HepG2 (cell line): ENCODE measurements around the gene PLXNB2. TPM values are rescaled to one million over a fixed set of nuclear protein-coding genes. Genes with fewer than 3 reads are reported as not detected.

Experiments used
- ETV5 ChIP-seq: IDR thresholded peaks from 2 replicates; pipeline ENCODE4 v1.6.1; 2018; ENCODE audit warnings: missing biosample characterization, missing genetic modification reagents, inconsistent platforms, borderline replicate concordance
- FOXA1 ChIP-seq, 2 experiments: fragments of 450-650 bp in 1 of 2; sonication (generic) in 1 of 2; formaldehyde crosslinking in 1 of 2; IDR thresholded peaks; 2 replicates each; pipeline versions ENCODE4 v1.4.0 to v1.6.1; 2016 to 2020; ENCODE audit warnings: missing genetic modification reagents in 1 of 2
- IRF2 ChIP-seq: IDR thresholded peaks from 2 replicates; pipeline ENCODE4 v1.6.1; 2018; ENCODE audit warnings: missing genetic modification reagents, missing compliant biosample characterization
- ISX ChIP-seq: sonication (generic); formaldehyde crosslinking; conservative IDR thresholded peaks from 2 replicates; pipeline ENCODE4 v1.5.0; 2020; ENCODE audit warnings: missing genetic modification reagents
- MED8 ChIP-seq: sonication (generic); formaldehyde crosslinking; IDR thresholded peaks from 2 replicates; pipeline ENCODE4 v1.8.1; 2023; ENCODE audit warnings: mild to moderate bottlenecking, missing genetic modification reagents; ENCODE audit not compliant: insufficient replicate concordance
- RXRB ChIP-seq: IDR thresholded peaks from 2 replicates; pipeline ENCODE4 v1.6.1; 2016; ENCODE audit warnings: borderline replicate concordance, missing genetic modification reagents, missing compliant biosample characterization
- SALL1 ChIP-seq: sonication (generic); formaldehyde crosslinking; IDR thresholded peaks from 2 replicates; pipeline ENCODE4 v1.8.0; 2022; ENCODE audit warnings: mild to moderate bottlenecking, missing genetic modification reagents
- SP4 ChIP-seq: sonication (generic); formaldehyde crosslinking; IDR thresholded peaks from 2 replicates; pipeline ENCODE4 v1.8.1; 2023; ENCODE audit warnings: mild to moderate bottlenecking, missing genetic modification reagents
- ZBTB40 ChIP-seq, 2 experiments: fragments of 450-650 bp in 1 of 2; sonication (generic) in 1 of 2; formaldehyde crosslinking in 1 of 2; IDR thresholded peaks; 2 replicates each; pipeline versions ENCODE4 v1.6.1 to v1.8.0; 2016 to 2022; ENCODE audit warnings: antibody characterized with exemption in 1 of 2, mild to moderate bottlenecking in 1 of 2, missing genetic modification reagents in 1 of 2
- ZNF556 ChIP-seq: sonication (generic); formaldehyde crosslinking; IDR thresholded peaks from 2 replicates; pipeline ENCODE4 v1.4.0; 2020; ENCODE audit warnings: mild to moderate bottlenecking, missing genetic modification reagents, borderline replicate concordance
- polyA plus RNA-seq, 8 experiments: library from polyadenylated mRNA; depleted of rRNA in 3 of 8; stranded (reverse) in 7 of 8; unstranded in 1 of 8; fragments of >200 nt; fragmentation: Illumina TruSeq in 4 of 8; extraction: Trizol in 4 of 8; gene quantifications; 2 replicates each; pipeline versions ENCODE4 v1.2.1 to v1.2.3, GENCODE V29; 2011 to 2016; ENCODE audit warnings: low read depth in 4 of 8, missing spikeins in 1 of 8, mixed read lengths in 1 of 8; ENCODE audit not compliant: insufficient read depth in 1 of 8
- total RNA-seq, 5 experiments: library from RNA; depleted of rRNA; stranded (reverse); fragments of >200 nt; fragmentation: Illumina TruSeq; extraction: Trizol; gene quantifications; 2 replicates each; pipeline ENCODE4 v1.2.3, GENCODE V29; 2016; ENCODE audit warnings: low read depth in 1 of 5
- TF ChIP-seq, protein P1 (sequence below): sonication (generic); formaldehyde crosslinking; IDR thresholded peaks from 2 replicates; pipeline ENCODE4 v1.8.0; 2022; ENCODE audit warnings: missing genetic modification reagents, mild to moderate bottlenecking, borderline replicate concordance
- TF ChIP-seq, protein P2 (sequence below): IDR thresholded peaks from 2 replicates; pipeline ENCODE4 v1.6.1; 2016; ENCODE audit warnings: missing compliant biosample characterization, missing genetic modification reagents, borderline replicate concordance

Gene PLXNB2
- total and polyA plus RNA-seq, 2 of the 13 experiments (the other 11 are each of a cell fraction or from before 2014, with no cell fraction given): 32.6 to 68.9 TPM

- TF ChIP-seq ZNF556 (CRISPR knock-in tag) (0 out of 2 replicates have a peak, but pooled peaks have one; percentile 31), FOXA1 (IDR thresholded peaks at IDR 0.05) (no peak), FOXA1 (CRISPR knock-in tag; IDR thresholded peaks at IDR 0.05) (peak; percentile 53), ZBTB40 (IDR thresholded peaks at IDR 0.05) (no peak), ZBTB40 (CRISPR knock-in tag; IDR thresholded peaks at IDR 0.05) (0 out of 2 replicates have a peak, but pooled peaks have one; percentile 34), MED8 (CRISPR knock-in tag) (peak; percentile 18), SALL1 (CRISPR knock-in tag) (peak; percentile 40; the same call in 1 of the 2 replicates), IRF2 (CRISPR knock-in tag) (peak; percentile 50; the same call in 1 of the 2 replicates), ETV5 (peak; percentile 92), SP4 (CRISPR knock-in tag) (peak; percentile 20; the same call in 1 of the 2 replicates), RXRB (peak; percentile 42; the same call in 1 of the 2 replicates), ISX (CRISPR knock-in tag) (no peak)
- TF ChIP-seq, protein P1, sequence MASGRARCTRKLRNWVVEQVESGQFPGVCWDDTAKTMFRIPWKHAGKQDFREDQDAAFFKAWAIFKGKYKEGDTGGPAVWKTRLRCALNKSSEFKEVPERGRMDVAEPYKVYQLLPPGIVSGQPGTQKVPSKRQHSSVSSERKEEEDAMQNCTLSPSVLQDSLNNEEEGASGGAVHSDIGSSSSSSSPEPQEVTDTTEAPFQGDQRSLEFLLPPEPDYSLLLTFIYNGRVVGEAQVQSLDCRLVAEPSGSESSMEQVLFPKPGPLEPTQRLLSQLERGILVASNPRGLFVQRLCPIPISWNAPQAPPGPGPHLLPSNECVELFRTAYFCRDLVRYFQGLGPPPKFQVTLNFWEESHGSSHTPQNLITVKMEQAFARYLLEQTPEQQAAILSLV (CRISPR knock-in tag): peak; percentile 66; the same call in 1 of the 2 replicates
- TF ChIP-seq, protein P2, sequence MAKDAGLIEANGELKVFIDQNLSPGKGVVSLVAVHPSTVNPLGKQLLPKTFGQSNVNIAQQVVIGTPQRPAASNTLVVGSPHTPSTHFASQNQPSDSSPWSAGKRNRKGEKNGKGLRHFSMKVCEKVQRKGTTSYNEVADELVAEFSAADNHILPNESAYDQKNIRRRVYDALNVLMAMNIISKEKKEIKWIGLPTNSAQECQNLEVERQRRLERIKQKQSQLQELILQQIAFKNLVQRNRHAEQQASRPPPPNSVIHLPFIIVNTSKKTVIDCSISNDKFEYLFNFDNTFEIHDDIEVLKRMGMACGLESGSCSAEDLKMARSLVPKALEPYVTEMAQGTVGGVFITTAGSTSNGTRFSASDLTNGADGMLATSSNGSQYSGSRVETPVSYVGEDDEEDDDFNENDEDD (CRISPR knock-in tag): 0 out of 2 replicates have a peak, but pooled peaks have one; percentile 17
These were observed 7.2 kb upstream of the PLXNB2 start (continued) for GRCh38 chr22:50314455-50315288.
